Measurements from ENCODE around the gene SYNE1.

DNA sequence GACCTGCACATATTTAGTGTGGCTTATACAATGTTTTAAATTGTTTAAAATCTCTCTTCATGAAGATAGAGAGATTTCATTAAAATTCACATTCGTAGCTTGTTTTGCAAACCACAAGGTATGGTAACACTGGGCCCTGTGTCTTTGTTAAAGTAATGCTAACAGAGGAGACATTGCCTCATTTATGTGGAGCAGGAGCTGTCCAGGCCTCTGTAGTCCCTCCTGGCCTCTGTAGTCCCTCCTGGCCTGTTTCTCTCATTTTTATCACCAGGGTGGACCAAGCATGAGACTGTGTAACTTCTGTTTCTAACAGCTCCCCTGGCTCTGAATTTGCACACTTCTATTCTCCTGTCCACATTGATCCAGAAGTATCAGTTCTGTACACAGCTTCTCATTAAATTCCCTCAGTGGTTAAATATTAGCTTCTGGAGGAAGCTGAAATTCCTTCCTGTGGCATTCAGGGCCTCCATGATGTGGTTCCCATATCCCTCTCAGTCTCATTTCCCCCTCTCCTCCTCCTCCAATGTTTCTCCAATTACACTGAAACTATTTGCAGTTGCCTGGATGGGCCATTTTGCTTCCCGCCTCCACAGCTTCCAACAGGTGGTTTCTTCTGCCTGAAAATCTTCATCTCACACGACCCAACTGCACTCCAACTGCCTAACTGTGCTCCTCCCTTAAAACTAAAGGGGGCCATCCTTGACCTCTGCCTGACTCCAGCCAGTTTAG, 340.4 kb downstream of the SYNE1 start:
- TF ChIP-seq ZNF274 (IDR thresholded peaks at IDR 0.05; ENCODE audit: low read depth, low read length), result no peak
- no peak for TF ChIP-seq SUZ12 (IDR thresholded peaks at IDR 0.05; ENCODE audit: extremely low read depth, insufficient read depth, insufficient read length)
